HTR-8/SVneo (cell line): ENCODE results near the gene LAMA2.

Experiments used
- DNase-seq: peaks from one replicate; pipeline ENCODE4 v3.0.0; 2011; ENCODE audit warnings: low spot score, mixed read lengths; ENCODE audit not compliant: insufficient read length
- FAIRE-seq: peaks from 2 replicates; lab custom pipeline; 2011; peaks lifted over from hg19 to GRCh38; lab: Jason Lieb, UNC

Gene LAMA2

GRCh38 chr6:128892079-128892478 lies 9.1 kb downstream of the LAMA2 start:
- no peak for DNase-seq
- FAIRE-seq, result no peak

- DNase-seq, result no peak
- FAIRE-seq, result no peak
Observed at GRCh38 chr6:128899341-128900050, 16.6 kb downstream of the LAMA2 start.

GRCh38 chr6:128903715-128904114 lies 20.8 kb downstream of the LAMA2 start:
- no peak for FAIRE-seq

GRCh38 chr6:128914051-128914450 lies 31.1 kb downstream of the LAMA2 start:
- FAIRE-seq (no peak), DNase-seq (no peak)

More at GRCh38 chr6:128903715-128904114, 20.8 kb downstream of the LAMA2 start:
- no peak for DNase-seq

DNA sequence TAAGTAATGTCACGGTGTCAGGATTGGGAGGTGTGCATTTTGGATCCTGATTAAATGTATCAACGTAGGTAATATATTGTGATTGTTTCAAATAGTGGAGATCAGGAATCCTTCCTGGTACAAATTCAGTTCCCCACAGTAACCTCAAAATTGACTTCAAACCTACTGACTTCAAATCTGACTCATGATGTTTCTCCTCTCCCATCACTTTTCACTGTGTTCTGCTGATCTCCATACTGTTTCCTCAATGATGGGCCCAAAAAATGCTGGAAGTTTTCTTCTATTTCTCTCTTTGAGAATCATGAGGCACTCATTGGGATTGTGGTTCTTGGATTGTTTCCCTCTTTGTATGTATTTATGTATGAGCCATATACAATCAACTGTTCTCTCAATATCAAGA lies 35.9 kb downstream of the LAMA2 start:
- no peak for FAIRE-seq

DNA sequence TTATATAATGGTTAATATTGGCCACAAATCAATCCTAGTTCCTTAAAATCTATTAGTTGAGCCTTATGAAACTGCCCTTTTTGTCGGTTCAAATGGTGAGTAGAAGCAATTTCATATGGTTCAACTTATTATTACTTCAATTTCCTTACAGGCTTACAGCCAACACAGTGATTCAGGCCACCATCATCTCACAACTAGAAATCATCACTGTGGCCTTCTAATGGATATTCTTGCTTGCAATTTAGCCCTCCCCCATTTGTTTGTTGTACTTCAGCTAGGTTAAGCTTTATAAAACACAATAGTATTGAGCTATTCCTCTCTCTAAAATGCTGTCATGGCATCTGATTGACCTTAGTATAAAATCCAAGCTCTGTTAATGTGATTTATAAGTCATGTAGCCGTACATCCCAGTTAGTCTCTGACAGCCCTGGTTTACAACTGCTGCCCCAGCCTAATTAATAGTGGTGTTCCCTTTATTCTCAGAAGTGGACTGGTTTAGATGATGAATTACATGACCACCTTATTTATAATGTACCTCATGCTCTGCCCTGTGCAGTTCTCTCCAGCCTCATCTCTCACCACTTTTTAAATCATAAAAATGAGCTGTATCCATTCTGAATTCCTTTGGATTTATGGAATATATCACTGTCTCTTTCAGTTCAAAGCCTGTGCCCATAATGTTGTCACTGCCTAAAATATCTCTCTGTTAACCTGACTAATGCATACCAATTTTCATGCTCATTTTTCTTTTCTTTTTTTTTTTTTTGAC lies 36.7 kb downstream of the LAMA2 start:
- no peak for FAIRE-seq

More for the DNA sequence above, 35.9 kb downstream of the LAMA2 start:
- no peak for DNase-seq

GRCh38 chr6:128925765-128926164 lies 42.8 kb downstream of the LAMA2 start:
- DNase-seq (no peak), FAIRE-seq (no peak)

More for the DNA sequence above, 36.7 kb downstream of the LAMA2 start:
- no peak for DNase-seq

GRCh38 chr6:128929869-128930268 lies 46.9 kb downstream of the LAMA2 start:
- DNase-seq, result no peak
- FAIRE-seq, result no peak

- FAIRE-seq (no peak), DNase-seq (no peak)
Observed at GRCh38 chr6:128930321-128930720, 47.4 kb downstream of the LAMA2 start.

DNA sequence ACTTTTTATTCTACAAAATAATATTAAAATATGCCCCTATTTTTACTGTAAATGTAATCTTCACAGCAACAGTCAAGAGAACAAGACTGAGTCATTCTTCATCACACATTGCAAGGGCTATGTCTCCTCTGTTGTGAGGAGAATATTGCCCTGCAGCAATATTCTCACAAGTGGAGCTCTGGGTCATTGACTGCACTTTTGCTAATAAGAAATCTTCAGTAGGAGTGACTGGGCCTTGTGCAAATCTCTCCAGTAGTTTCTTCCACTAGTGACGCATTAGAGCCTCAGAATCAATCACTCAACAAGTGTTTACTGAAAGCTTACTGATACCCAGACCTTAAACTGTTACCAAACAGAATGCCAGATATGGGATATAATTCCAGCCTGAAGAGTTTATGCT lies 49.1 kb downstream of the LAMA2 start:
- no peak for FAIRE-seq
- DNase-seq, result peak; percentile 7

DNA sequence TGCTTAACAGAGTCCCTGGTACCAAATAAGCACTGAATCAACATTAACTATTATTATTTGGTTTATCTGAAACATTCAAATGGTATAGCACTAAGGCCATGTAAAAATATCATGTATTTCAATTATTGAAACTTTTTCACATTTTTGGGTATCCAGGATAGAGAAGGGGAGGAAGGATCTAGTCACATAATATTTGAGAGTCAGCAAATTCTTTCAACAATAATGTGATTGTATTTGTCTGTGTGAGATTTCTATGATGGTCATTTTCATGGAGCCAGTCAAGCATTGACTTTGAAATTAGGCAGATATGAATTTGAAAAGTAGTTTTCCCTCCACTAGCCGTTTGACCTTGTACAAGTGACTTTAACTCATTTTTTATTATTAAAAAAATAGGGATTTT lies 67.9 kb downstream of the LAMA2 start:
- FAIRE-seq (no peak), DNase-seq (no peak)

GRCh38 chr6:128952902-128953301 lies 70.0 kb downstream of the LAMA2 start:
- DNase-seq, result no peak
- FAIRE-seq, result no peak

GRCh38 chr6:128954308-128955043 lies 71.5 kb downstream of the LAMA2 start:
- DNase-seq (no peak), FAIRE-seq (no peak)

- DNase-seq, result no peak
- no peak for FAIRE-seq
Observed at GRCh38 chr6:128963561-128963960, 80.6 kb downstream of the LAMA2 start.

DNA sequence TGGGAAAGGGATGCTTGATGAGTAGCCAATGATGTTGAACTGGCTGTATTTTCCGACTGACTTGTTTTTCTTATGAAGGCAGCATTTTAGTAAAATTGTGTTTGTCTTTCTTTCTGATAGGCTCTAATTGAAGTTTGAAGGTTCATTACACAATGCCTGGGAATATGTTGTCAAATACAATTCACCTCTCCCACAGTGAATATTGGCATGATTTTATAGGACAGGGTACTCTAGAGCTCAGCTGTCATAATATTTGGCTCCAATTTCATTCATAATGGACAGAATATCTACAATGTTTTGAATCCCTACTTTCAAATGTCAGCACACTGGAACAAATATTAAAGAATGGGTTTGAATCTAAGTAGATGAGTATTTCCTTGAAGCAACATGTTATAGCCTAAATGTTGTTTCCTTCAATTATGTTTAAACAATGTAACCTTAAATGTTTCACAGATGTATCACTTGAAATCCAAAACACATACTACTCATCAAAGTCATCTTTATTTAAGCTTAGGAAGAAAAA lies 81.4 kb downstream of the LAMA2 start:
- FAIRE-seq, result no peak
- DNase-seq, result no peak

DNA sequence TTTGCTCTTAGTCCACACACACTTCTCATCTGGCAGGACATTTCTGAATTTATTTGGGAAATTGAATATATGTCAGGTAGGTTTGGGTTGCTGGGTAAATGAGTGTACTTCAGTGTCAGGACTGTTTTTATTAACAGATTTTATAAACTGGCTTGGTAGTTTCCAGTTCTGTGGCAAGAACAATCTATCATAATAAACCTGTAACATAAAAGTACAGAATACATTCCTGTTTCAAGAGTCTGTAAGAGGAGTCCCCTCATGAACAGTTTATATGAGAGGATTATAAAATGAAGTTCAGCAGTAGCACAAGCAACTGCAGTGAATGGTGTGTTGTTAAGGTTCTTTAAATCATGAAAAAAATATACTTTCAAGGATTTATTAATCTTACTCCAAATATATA lies 81.8 kb downstream of the LAMA2 start:
- DNase-seq, result no peak
- FAIRE-seq, result no peak

DNA sequence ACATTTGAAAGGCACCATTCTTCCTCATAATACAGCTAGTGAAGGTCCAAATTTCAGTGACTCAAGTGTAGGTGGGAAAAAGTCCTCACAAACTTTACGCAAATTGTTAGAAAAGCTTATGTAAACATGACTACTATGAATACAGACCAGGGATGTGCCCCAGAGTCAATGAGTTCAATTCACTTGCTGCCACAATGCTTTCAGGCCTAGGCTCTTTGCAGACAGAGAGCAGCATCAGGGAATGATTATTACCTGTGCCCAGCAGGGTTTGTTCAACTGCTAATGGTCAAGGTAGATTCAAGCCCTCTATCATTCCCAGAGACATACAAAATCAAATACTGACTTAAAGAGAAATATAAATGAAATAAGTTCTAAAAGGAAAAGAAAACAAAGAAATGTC lies 84.0 kb downstream of the LAMA2 start:
- FAIRE-seq (no peak), DNase-seq (no peak)

DNA sequence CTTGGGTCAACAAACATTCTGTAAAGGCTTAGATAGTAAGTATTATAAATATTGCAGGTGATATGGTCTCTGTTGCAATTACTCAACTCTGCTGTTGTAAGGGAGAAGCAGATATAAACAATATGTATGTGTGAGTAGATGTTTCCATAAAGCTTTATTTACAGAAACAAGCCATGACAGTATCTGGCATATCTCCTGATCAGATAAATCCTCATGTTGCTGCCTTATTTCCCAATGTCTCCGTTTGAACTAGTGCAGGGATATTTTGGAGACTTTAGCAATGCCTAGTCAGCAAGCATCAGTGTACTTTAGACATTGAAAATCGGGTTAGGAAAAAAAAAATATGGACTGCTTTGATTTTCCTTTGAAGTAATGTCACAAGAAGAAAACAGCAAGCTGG lies 96.1 kb downstream of the LAMA2 start:
- DNase-seq (no peak), FAIRE-seq (no peak)

DNA sequence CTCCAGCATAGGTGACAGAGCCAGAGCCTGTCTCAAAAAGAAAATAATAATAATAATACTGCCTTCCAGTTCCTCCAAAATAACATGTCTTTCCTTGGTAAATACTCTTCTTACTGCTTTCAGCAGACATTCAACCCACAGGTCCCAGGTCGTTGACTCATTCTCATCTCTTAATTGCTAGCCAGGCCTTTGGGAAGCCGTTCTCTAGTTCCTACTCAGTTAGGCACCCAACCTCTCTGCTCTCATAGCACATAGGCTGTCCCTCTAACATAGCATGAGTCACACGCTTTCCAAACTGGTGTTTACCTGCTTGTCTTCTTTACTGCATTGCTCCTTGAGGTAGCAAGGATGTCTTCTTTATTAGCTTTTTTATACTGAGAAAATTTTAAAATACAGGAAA lies 98.8 kb downstream of the LAMA2 start:
- no peak for DNase-seq
- FAIRE-seq, result no peak

DNA sequence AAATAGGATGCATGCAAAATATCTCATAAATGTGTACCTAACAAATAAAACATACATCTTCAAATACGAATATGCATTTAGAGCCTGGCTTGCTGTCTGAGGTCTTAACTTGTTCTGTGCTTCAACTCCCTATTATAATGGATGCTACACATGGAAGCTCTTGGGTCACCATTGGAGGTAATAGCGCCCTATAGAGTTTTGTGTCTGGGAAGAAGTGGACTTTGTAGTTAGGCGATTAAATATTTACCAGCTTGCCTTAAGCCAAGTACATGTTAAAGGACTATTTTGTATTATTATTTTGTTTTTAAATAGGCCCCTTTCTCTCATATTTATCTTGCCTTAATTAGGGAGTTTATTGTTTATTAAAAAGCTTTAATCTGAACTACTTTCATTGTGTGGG lies 107.4 kb downstream of the LAMA2 start:
- FAIRE-seq (no peak), DNase-seq (no peak)

DNA sequence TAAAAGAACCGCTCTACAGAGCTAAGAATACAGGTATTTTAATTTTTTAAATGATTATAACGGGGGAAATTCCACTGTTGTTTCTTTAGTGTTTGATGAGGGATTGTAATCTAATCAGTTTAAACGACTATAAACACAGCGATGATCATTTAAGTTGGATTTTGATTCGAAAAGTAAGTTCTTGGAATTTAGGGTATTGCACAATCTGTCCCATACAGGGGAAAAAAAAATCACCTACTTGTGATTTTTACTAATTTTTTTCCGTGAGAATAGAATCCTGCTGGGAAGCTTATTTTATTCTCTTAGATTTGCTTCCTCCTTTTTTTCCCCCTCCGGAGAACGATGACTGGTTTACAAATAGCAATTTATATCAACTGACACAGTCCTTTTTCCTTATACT lies 108.0 kb downstream of the LAMA2 start:
- FAIRE-seq, result no peak
- DNase-seq, result no peak
